Lung (tissue), 12 donors: ENCODE measurements around the gene BATF. TPM values are rescaled to one million over a fixed set of nuclear protein-coding genes. Genes with fewer than 3 reads are reported as not detected.

Experiments used
- ATAC-seq: fragments of 200-7000 bp; cut with Tn5 transposase; one replicate; pipeline ENCODE4 v1.9.1; 2020; ENCODE audit warnings: moderate number of reproducible peaks; ENCODE audit not compliant: insufficient read depth, low FRiP score
- DNase-seq, 3 donors: peaks; one replicate each; pipeline ENCODE4 v3.0.0-alpha.2; 2013 to 2017
- H3K27ac ChIP-seq, 2 donors: one replicate each; pipeline ENCODE4 v1.5.1; 2013; ENCODE audit warnings: mild to moderate bottlenecking in 2 of 2, moderate library complexity in 2 of 2, control low read depth in 1 of 2, inconsistent platforms in 1 of 2, low read depth in 1 of 2, low read length in 1 of 2
- H3K27me3 ChIP-seq, 3 donors: one replicate each; pipeline ENCODE4 v1.5.1; 2013; ENCODE audit warnings: low read length in 2 of 3; ENCODE audit not compliant: control insufficient read depth in 3 of 3, insufficient read depth in 3 of 3
- H3K36me3 ChIP-seq, 4 donors: one replicate each; pipeline ENCODE4 v1.5.1; 2013; ENCODE audit warnings: low read length in 4 of 4, mild to moderate bottlenecking in 1 of 4, moderate library complexity in 1 of 4; ENCODE audit not compliant: control insufficient read depth in 4 of 4, insufficient read depth in 4 of 4
- H3K4me1 ChIP-seq, 5 donors: one replicate each; pipeline ENCODE4 v1.5.1; 2013; ENCODE audit warnings: low read length in 5 of 5, mild to moderate bottlenecking in 2 of 5, moderate library complexity in 1 of 5; ENCODE audit not compliant: control insufficient read depth in 5 of 5, insufficient read depth in 5 of 5
- H3K4me3 ChIP-seq: one replicate; pipeline ENCODE4 v1.5.1; 2013; ENCODE audit warnings: mild to moderate bottlenecking, control low read depth, moderate library complexity
- H3K9ac ChIP-seq, 2 donors: one replicate each; pipeline ENCODE4 v1.5.1; 2013; ENCODE audit warnings: low read length in 2 of 2, control low read depth in 1 of 2; ENCODE audit not compliant: insufficient read depth in 1 of 2
- H3K9me3 ChIP-seq, 4 donors: one replicate each; pipeline ENCODE4 v1.5.1; 2013; ENCODE audit warnings: low read length in 3 of 4, mild to moderate bottlenecking in 1 of 4, moderate library complexity in 1 of 4; ENCODE audit not compliant: control insufficient read depth in 4 of 4, insufficient read depth in 3 of 4
- WGBS, 2 donors: extraction: QIAGEN DNeasy Blood & Tissue Kit; methylation state at CpG; one replicate each; pipeline ENCODE4 v1.1.7; 2013; 5-methylcytosine and 5-hydroxymethylcytosine counted together
- polyA plus RNA-seq, 2 donors: library from polyadenylated mRNA; stranded (reverse); fragments of 200-250 nt; gene quantifications; one replicate each; pipeline ENCODE4 v1.2.1, GENCODE V29; 2013
- total RNA-seq, 2 donors: library from RNA; depleted of rRNA in 1 of 2; stranded (reverse); fragments of >200 nt in 1 of 2; gene quantifications; one replicate each; pipeline ENCODE4 v1.2.1, GENCODE V29; 2014 to 2021
- TF ChIP-seq, protein P1 (sequence below): IDR thresholded peaks from 2 replicates; pipeline ENCODE4 v1.5.1; 2012; ENCODE audit warnings: mild to moderate bottlenecking; ENCODE audit errors: control extremely low read depth, extremely low read depth
- donor health status: control.
- donor health status: control.
- donor health status: Bipolar disorder and iron deficiency.
- donor health status: healthy.
- donor health status: DM: yes; HTN: yes; CAD: no.

BATF gene
- total and polyA plus RNA-seq, 4 donors, result 7.4 to 74.3 (median 11.7) TPM

DNA sequence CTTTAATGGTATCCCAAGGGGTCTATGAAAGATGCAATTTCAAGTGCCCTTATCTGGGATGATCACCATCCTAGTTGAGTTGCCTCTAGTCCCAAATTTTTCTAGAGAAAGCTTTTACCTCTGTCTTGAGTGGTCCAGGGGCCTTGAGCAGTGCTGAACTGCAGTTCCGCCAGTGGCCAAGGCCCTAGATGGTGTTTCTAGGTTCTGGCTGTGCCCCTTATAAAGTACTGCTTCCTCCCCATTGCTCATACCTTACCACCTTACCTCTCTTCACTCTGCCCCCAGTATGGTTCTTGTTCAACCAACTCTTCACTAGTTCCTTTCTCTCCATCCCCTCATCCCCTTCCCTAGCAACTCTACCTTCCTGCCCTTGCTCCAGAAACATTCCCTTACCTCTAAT lies 3.7 kb downstream of the BATF start:
- TF ChIP-seq, protein P1, sequence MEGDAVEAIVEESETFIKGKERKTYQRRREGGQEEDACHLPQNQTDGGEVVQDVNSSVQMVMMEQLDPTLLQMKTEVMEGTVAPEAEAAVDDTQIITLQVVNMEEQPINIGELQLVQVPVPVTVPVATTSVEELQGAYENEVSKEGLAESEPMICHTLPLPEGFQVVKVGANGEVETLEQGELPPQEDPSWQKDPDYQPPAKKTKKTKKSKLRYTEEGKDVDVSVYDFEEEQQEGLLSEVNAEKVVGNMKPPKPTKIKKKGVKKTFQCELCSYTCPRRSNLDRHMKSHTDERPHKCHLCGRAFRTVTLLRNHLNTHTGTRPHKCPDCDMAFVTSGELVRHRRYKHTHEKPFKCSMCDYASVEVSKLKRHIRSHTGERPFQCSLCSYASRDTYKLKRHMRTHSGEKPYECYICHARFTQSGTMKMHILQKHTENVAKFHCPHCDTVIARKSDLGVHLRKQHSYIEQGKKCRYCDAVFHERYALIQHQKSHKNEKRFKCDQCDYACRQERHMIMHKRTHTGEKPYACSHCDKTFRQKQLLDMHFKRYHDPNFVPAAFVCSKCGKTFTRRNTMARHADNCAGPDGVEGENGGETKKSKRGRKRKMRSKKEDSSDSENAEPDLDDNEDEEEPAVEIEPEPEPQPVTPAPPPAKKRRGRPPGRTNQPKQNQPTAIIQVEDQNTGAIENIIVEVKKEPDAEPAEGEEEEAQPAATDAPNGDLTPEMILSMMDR, result no peak
- Histone ChIP-seq H3K9me3 (no peaks in the 10 kb centered on the region), H3K9ac (no peak overlapping the region), H3K4me3 (no peak overlapping the region), H3K27ac (no peak overlapping the region), H3K36me3 (peaks cover 0 to 2% (median 0%) of the 10 kb centered on the region in 4 donors), H3K4me1 (peaks cover 0 to 20% (median 0%) of the 10 kb centered on the region in 5 donors), H3K27me3 (no peaks in the 10 kb centered on the region)
- ATAC-seq (no peak), DNase-seq (no peak)
- WGBS, 2 donors, result 98 to 100% methylated on average over 1 of the region's 1 CpG

GRCh38 chr14:75527449-75528163 lies 5.3 kb downstream of the BATF start:
- TF ChIP-seq, protein P1, result no peak
- Histone ChIP-seq H3K27ac (no peak overlapping the region), H3K36me3 (peaks cover 0 to 2% (median 0%) of the 10 kb centered on the region in 4 donors), H3K9ac (no peak overlapping the region), H3K4me1 (peaks cover 0 to 15% (median 0%) of the 10 kb centered on the region in 5 donors), H3K4me3 (no peak overlapping the region), H3K27me3 (no peaks in the 10 kb centered on the region), H3K9me3 (no peaks in the 10 kb centered on the region)
- ATAC-seq (no peak), DNase-seq (no peak)
- WGBS, 2 donors, result 92 to 96% methylated on average over 8 of the region's 8 CpGs

GRCh38 chr14:75531256-75531655 lies 9.0 kb downstream of the BATF start:
- Histone ChIP-seq H3K27ac (no peak overlapping the region), H3K27me3 (no peaks in the 10 kb centered on the region), H3K9ac (no peak overlapping the region), H3K36me3 (peaks cover 0 to 2% (median 0%) of the 10 kb centered on the region in 4 donors), H3K4me3 (no peak overlapping the region), H3K4me1 (peaks cover 0 to 5% (median 0%) of the 10 kb centered on the region in 5 donors), H3K9me3 (no peaks in the 10 kb centered on the region)
- WGBS, 2 donors, result 93 to 97% methylated on average over 3 of the region's 3 CpGs
- DNase-seq (no peak), ATAC-seq (no peak)
- TF ChIP-seq, protein P1, result no peak
